Skeletal muscle satellite cell (primary cell): ENCODE results near the gene LILRB3.
"Not testable (repeated sequence)": the region's sequence is repeated elsewhere in the genome, so short reads cannot be mapped to it uniquely, and the experiment has no call there.

Source experiments
- H3K27me3 ChIP-seq: 2 replicates; pipeline ENCODE4 v1.7.0; 2013; ENCODE audit warnings: low read length; ENCODE audit not compliant: control insufficient read depth, insufficient read depth
- H3K36me3 ChIP-seq: 2 replicates; pipeline ENCODE4 v1.7.0; 2013; ENCODE audit warnings: mild to moderate bottlenecking, control low read depth, low read length; ENCODE audit not compliant: insufficient read depth
- H3K4me1 ChIP-seq: 2 replicates; pipeline ENCODE4 v1.7.0; 2013; ENCODE audit warnings: low read length; ENCODE audit not compliant: control insufficient read depth, insufficient read depth
- H3K4me2 ChIP-seq: 2 replicates; pipeline ENCODE4 v1.7.0; 2013; ENCODE audit warnings: mild to moderate bottlenecking, low read length
- H3K4me3 ChIP-seq: 2 replicates; pipeline ENCODE4 v1.7.0; 2013; ENCODE audit warnings: low read length
- H3K9ac ChIP-seq: 2 replicates; pipeline ENCODE4 v1.7.0; 2013; ENCODE audit warnings: mild to moderate bottlenecking, low read depth, low read length, moderate library complexity
- H3K9me3 ChIP-seq: replicated peaks from 2 replicates; pipeline ENCODE4 v1.7.0; 2013; ENCODE audit warnings: mild to moderate bottlenecking, control low read depth, low read length

Gene LILRB3

GRCh38 chr19:54240372-54241336 lies 17.8 kb upstream of the LILRB3 start:
- H3K27me3 ChIP-seq, H3K4me3 ChIP-seq, H3K36me3 ChIP-seq, H3K4me2 ChIP-seq, H3K9me3 ChIP-seq, H3K9ac ChIP-seq, H3K4me1 ChIP-seq: not testable (repeated sequence)

- H3K36me3 ChIP-seq, H3K9ac ChIP-seq, H3K4me1 ChIP-seq: not testable (repeated sequence)
Observed at GRCh38 chr19:54239491-54240371, 16.9 kb upstream of the LILRB3 start.

GRCh38 chr19:54233941-54234340 lies 11.1 kb upstream of the LILRB3 start:
- Histone ChIP-seq H3K4me1 (no peaks in the 10 kb centered on the region), H3K9ac (no peak overlapping the region), H3K27me3 (peaks cover 9% of the 10 kb centered on the region), H3K4me3 (no peak overlapping the region), H3K9me3 (no peaks in the 10 kb centered on the region), H3K4me2 (no peak overlapping the region), H3K36me3 (no peaks in the 10 kb centered on the region)

More at GRCh38 chr19:54239491-54240371, 16.9 kb upstream of the LILRB3 start:
- H3K9me3 ChIP-seq, H3K4me2 ChIP-seq, H3K27me3 ChIP-seq, H3K4me3 ChIP-seq: not testable (repeated sequence)

GRCh38 chr19:54231077-54231931 lies 8.5 kb upstream of the LILRB3 start:
- Histone ChIP-seq H3K36me3 (no peaks in the 10 kb centered on the region), H3K27me3 (peaks cover 5% of the 10 kb centered on the region), H3K9ac (no peak overlapping the region), H3K4me3 (no peak overlapping the region), H3K9me3 (no peaks in the 10 kb centered on the region), H3K4me1 (no peaks in the 10 kb centered on the region), H3K4me2 (no peak overlapping the region)

- Histone ChIP-seq H3K4me1 (no peaks in the 10 kb centered on the region), H3K9ac (no peak overlapping the region), H3K4me2 (no peak overlapping the region), H3K27me3 (peaks cover 5% of the 10 kb centered on the region), H3K9me3 (no peaks in the 10 kb centered on the region), H3K4me3 (no peak overlapping the region), H3K36me3 (no peaks in the 10 kb centered on the region)
Observed at GRCh38 chr19:54230031-54230430, 7.2 kb upstream of the LILRB3 start.

GRCh38 chr19:54229146-54229545 lies 6.3 kb upstream of the LILRB3 start:
- Histone ChIP-seq H3K9me3 (no peaks in the 10 kb centered on the region), H3K4me1 (no peaks in the 10 kb centered on the region), H3K9ac (no peak overlapping the region), H3K27me3 (peaks cover 5% of the 10 kb centered on the region), H3K36me3 (no peaks in the 10 kb centered on the region), H3K4me2 (no peak overlapping the region), H3K4me3 (no peak overlapping the region)

- not testable (repeated sequence) for H3K9me3 ChIP-seq, H3K4me3 ChIP-seq, H3K9ac ChIP-seq, H3K27me3 ChIP-seq, H3K4me1 ChIP-seq, H3K36me3 ChIP-seq, H3K4me2 ChIP-seq
Observed at GRCh38 chr19:54224619-54225018, 1.8 kb upstream of the LILRB3 start.

- H3K4me2 ChIP-seq, H3K4me3 ChIP-seq, H3K4me1 ChIP-seq, H3K9ac ChIP-seq, H3K9me3 ChIP-seq, H3K27me3 ChIP-seq, H3K36me3 ChIP-seq: not testable (repeated sequence)
Observed at GRCh38 chr19:54223937-54224281, 1.1 kb upstream of the LILRB3 start.

- not testable (repeated sequence) for H3K27me3 ChIP-seq, H3K9me3 ChIP-seq, H3K4me2 ChIP-seq, H3K4me3 ChIP-seq, H3K4me1 ChIP-seq, H3K36me3 ChIP-seq, H3K9ac ChIP-seq
Observed at GRCh38 chr19:54223277-54223936, 600 bp upstream of the LILRB3 start.

GRCh38 chr19:54221947-54222346 lies 860 bp downstream of the LILRB3 start:
- H3K4me3 ChIP-seq, H3K9ac ChIP-seq, H3K4me1 ChIP-seq, H3K27me3 ChIP-seq, H3K4me2 ChIP-seq, H3K9me3 ChIP-seq, H3K36me3 ChIP-seq: not testable (repeated sequence)

- H3K36me3 ChIP-seq, H3K4me3 ChIP-seq: not testable (repeated sequence)
Observed at GRCh38 chr19:54219702-54220101, 3.1 kb downstream of the LILRB3 start.

More at GRCh38 chr19:54219702-54220101, 3.1 kb downstream of the LILRB3 start:
- not testable (repeated sequence) for H3K9ac ChIP-seq, H3K27me3 ChIP-seq, H3K4me1 ChIP-seq, H3K9me3 ChIP-seq, H3K4me2 ChIP-seq
